ENCODE data around the gene TUBB6.

The TUBB6 gene

DNA sequence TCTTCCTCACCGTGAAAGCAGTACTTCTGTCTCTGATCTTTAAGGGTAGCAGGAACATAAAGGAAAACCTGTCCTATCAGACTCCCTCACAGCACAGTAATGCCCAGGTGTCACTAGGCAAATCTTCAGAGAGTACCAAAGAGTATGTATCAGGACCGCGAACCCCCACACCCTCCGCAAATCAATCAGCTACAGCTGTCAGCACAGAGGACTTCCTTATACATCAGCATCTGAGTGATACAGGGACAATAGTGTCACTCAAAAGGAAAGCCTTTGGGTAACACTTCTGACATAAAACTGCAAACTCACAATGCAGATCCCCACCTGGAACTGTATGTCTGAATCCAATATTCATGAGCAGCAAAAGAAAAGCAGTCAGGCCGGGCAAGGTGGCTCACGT is 66.4 kb downstream of the TUBB6 start:
- no peak overlapping the region for H3K4me3 ChIP-seq (ENCODE audit: control insufficient read depth, low read depth, low read length)
- no peak for TF ChIP-seq CTCF (conservative IDR thresholded peaks at IDR 0.05; ENCODE audit: control insufficient read depth, insufficient read depth, low read depth, low read length)
- DNase-seq (ENCODE audit: low read depth), result no peak
